GM12875 (cell line): ENCODE data around the gene NME2.
"Not testable (repeated sequence)": the region's sequence is repeated elsewhere in the genome, so short reads cannot be mapped to it uniquely, and the experiment has no call there.

Experiments
- H3K4me3 ChIP-seq: one replicate; pipeline ENCODE4 v1.5.1; 2011; ENCODE audit warnings: low read depth, low read length, control low read depth
- TF ChIP-seq, protein P1 (sequence below): IDR thresholded peaks from 2 replicates; pipeline ENCODE4 v1.5.1; 2011; ENCODE audit warnings: low read depth, mild to moderate bottlenecking, control low read depth, inconsistent platforms, low read length, moderate library complexity, borderline replicate concordance; ENCODE audit not compliant: insufficient read depth

Gene NME2

GRCh38 chr17:51165680-51166197, 472 bp upstream of the NME2 start:
- peak overlapping the region; percentile 82 for H3K4me3 ChIP-seq
- TF ChIP-seq, protein P1, sequence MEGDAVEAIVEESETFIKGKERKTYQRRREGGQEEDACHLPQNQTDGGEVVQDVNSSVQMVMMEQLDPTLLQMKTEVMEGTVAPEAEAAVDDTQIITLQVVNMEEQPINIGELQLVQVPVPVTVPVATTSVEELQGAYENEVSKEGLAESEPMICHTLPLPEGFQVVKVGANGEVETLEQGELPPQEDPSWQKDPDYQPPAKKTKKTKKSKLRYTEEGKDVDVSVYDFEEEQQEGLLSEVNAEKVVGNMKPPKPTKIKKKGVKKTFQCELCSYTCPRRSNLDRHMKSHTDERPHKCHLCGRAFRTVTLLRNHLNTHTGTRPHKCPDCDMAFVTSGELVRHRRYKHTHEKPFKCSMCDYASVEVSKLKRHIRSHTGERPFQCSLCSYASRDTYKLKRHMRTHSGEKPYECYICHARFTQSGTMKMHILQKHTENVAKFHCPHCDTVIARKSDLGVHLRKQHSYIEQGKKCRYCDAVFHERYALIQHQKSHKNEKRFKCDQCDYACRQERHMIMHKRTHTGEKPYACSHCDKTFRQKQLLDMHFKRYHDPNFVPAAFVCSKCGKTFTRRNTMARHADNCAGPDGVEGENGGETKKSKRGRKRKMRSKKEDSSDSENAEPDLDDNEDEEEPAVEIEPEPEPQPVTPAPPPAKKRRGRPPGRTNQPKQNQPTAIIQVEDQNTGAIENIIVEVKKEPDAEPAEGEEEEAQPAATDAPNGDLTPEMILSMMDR = no peak

DNA sequence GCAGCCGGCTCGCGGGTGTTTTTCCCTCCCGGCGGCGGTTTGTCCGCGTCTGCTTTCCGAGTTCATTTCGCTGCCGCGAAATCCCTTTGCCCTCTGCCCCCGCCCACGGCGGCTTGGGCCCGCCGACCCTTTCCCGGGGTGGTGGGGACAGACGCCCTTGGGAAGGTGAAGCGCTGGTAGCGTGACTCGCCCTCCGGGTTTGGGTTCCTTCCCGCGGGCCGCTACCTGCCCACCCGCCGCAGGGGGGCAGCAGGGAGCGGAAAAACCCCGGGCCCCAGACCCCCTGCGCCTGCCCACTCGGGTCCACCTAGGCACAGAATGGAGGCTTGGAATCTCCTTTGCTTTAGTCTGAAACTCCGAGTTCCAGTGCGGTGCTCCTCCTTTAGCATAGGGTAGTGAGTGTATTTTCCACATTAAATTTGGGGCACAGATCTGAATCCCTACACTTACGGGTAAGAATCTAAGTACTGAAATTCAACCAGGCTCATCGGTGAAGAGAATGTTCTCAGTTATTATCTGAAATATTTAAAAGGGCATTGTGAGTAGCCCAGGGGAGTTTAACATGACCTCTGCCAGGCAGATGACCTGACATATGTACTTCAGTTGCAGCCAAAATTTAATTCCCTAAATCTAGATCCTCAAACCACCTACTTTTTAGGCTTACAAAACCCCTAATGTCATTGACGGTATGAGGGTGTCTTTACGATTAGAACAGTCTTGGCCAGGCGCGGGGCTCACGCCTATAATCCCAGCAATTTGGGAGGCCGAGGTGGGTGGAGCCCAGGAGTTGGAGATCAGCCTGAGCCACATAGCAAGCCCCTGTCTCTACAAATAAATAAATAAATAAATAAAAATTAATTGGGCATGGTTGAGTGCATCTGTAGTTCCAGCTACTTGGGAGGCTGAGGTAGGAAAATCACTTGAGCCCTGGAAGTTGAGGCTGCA, 1.0 kb downstream of the NME2 start:
- H3K4me3 ChIP-seq = peak overlapping the region; percentile 82
- TF ChIP-seq, protein P1 = peak; percentile 85

GRCh38 chr17:51169340-51169739, 3.1 kb downstream of the NME2 start:
- TF ChIP-seq, protein P1 = no peak

GRCh38 chr17:51170736-51171135, 4.5 kb downstream of the NME2 start:
- H3K4me3 ChIP-seq = no peak overlapping the region
- TF ChIP-seq, protein P1 = no peak

More at GRCh38 chr17:51169340-51169739, 3.1 kb downstream of the NME2 start:
- H3K4me3 ChIP-seq = no peak overlapping the region

- not testable (repeated sequence) for H3K4me3 ChIP-seq
Observed at GRCh38 chr17:51172030-51172429, 5.8 kb downstream of the NME2 start.

GRCh38 chr17:51180486-51180885, 14.3 kb downstream of the NME2 start:
- H3K4me3 ChIP-seq = no peak overlapping the region
- TF ChIP-seq, protein P1 = no peak

- TF ChIP-seq, protein P1 = no peak
Observed at GRCh38 chr17:51184124-51184523, 17.9 kb downstream of the NME2 start.

More at GRCh38 chr17:51184124-51184523, 17.9 kb downstream of the NME2 start:
- no peak overlapping the region for H3K4me3 ChIP-seq
